Right forelimb (tissue), 1 donor: Measurements from ENCODE around the gene CCDC102A.

Experiments used
- DNase-seq: peaks from one replicate; pipeline ENCODE4 v3.0.0-alpha.2; 2018

CCDC102A gene

DNA sequence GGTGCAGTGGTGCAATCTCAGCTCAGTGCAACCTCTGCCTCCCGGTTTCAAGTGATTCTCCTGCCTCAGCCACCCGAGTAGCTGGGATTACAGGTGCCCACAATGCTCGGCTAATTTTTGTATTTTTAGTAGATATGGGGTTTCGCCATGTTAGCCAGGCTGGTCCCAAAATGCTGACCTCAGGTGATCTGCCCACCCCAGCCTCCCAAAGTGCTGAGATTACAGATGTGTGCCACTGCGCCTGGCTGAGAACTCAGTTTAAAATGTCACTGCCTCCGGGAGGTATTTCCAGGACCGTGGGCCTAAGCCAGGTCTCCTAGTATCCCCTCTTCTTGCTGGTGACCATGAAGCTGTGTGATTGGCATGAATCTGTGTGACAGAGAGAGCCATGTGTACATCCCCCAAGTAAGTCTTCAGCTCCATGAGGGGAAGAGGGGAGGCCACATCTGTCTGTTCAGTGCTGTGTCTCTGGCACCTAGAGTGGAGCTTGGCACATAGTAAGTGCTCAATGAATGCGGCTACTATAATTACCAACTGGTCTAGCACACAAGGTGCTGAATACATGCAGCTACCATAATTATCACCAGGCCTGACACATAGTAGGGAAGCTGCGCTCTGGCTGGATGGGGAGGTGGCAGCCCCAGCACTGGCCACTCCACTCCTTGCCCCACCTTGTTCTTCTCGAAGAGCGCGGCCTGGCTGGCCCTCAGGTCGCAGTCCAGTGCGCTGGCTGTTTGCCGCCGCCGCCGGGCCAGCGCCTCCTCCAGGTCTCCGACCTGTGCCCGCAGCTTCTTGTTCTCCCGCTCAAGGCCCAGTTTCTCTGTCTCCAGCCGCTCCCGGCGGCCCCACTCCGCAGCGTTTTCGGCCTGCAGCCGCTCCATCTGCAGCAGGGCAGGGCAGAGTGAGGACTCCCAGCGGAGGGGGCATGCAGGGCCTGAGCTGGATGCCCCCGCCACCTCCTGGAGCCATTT, 18.7 kb downstream of the CCDC102A start:
- no peak for DNase-seq

DNA sequence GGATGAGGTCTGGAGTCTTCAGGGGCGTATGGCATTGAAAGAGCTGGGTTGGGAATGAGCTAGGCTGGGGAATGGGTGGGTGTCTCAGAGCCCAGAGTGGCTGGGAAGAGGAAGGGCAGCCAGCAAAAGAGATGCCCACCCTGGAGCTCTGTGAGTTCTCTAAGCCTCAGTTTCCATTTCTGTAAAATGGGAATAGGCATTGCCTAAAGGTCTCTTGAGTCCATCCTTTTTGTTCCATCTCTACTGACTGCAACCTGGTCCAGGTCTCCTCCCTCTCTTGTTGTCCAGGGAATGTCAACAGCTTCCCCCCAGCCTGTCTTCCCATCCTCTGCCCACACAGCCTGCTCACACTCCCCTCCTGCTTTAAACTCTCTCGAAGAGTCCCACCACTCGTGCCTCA, 19.6 kb downstream of the CCDC102A start:
- DNase-seq, result no peak

- DNase-seq, result no peak
These were observed 20.1 kb downstream of the CCDC102A start for GRCh38 chr16:57516176-57516725.

- DNase-seq, result no peak
These were observed 21.4 kb downstream of the CCDC102A start for GRCh38 chr16:57514791-57515600.

DNA sequence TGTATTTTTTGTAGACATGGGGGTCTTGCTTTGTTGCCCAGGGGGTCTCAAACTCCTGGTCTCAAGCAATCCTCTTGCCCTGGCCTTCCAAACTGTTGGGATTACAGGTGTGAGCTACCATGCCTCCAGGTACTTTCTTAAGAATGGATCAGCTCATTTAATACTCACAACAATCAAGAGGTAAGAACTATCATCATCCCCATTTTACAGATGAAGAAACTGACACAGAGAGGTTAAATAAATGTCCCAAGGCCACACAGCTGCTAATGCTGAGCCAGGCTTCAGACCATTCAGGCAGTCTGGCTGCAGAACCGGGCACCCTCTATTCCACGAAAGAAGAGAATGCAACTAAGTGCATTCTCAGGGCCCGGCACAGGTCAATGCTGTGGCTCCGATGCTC, 22.0 kb downstream of the CCDC102A start:
- no peak for DNase-seq

GRCh38 chr16:57513371-57514102, 22.8 kb downstream of the CCDC102A start:
- DNase-seq, result no peak

DNA sequence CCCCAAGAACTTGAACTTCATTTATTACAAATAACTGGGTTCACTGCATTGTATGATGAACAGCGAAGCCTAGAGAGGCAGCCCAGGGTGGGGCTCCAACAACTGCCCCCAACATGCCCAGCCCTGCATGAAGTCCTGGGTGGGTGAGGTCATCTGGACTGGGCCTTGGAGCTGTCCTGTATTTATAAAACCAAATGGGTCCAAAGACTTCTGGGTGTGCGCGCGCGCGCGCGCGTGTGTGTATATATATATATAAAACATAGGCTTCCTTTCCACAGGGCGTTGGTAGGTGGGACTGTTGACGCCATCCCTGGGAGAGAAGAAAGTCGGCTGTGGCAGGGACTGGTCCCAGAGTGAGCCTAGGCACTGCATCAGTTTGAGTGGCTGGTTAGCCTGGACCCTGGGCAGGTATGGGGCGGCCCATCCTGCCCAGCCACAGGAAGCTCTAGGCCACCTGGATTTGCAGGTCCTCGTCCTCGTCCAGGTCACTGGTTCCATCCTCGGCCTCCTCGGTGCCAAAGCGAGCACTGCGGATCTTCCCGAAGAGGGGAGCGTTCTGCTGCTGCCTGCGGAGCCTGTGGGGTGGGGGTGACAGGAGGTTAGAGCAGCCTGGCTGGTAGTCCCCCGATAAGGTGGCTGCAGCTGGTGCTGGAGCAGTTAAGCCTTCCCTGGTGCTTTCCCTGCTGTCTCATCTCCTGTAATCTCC, 23.9 kb downstream of the CCDC102A start:
- no peak for DNase-seq

- DNase-seq, result no peak
These were observed 26.1 kb downstream of the CCDC102A start for GRCh38 chr16:57510016-57510871.

DNA sequence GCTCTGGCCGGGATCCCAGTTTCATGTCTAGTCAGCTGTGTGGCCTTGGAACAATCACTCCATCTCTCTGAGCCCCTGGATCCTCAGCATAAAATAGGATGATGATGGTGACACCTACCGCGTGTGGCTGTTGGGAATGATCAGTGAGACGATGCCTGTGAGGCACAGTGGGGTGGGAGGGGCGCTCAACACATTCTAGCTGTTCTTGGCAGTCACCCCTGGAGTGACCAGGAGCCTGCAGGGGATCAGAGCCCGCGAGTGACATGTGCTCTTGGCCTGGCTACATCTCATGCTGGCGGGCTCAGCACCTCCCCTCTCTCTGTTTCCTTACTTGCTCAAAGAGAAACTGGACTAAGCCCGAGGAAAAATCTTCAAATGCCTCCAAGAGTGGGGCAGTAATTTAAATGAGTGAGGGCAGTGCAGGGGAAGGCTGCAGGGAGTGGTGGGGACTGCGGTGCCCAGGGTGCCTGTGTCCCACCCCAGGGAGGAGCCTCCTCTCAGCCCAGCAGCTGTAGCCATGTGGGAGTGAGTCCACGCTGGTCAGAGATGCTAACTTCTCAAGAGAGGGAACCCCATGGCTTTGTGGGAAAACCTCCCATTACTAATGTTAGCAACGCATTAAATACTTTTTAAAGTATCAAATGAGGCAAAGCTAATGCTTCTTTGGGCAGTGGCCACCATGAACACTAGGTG, 27.0 kb downstream of the CCDC102A start:
- no peak for DNase-seq

GRCh38 chr16:57508035-57508425, 28.3 kb downstream of the CCDC102A start:
- DNase-seq, result no peak

DNA sequence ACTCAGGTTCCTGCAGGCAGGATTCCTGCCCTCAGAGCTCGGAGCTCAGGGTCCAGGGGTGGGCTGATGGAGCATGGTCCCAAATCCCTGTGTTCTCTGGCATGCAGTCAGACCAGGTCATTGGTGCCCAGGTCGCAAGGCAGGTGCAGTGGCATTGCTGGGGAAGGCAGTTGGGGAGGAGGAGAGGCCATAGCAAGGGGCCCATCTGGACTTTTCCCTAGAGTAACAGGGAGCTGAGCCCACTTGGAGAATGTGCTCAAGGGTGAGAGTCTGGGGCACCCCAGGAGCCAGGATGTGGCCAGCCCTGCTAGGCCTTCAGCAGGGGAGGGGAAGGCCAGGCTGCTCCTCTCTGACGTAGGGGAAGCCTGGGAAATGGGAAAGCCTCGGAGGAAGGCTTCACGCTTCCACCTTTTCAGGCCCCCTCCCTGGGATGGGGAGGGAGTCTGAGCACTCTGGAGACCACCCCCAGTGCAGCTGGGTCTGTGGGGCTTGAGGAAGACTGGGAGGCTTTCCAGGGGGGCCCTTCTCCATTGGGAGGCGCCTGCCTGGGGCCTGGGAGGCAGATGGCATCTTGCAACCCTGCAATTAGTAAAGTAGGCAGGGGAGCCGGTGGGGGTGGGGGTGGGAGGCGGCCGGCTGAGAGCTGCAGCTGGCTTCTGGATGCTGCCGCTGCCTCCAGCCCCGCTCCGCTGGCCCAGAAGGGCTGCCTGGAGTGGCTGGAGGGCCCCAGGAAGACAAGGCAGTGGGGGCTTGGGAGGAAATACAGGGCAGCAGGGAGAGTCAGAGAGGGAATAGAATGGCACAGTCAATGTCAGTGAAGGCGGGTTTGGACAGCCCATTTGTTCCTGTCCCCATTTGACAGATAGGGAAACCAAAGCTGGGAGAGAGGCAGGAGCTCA, 29.0 kb downstream of the CCDC102A start:
- DNase-seq, result no peak

- DNase-seq, result no peak
These were observed 31.2 kb downstream of the CCDC102A start for GRCh38 chr16:57505169-57505568.

GRCh38 chr16:57504491-57504890, 31.9 kb downstream of the CCDC102A start:
- no peak for DNase-seq

DNA sequence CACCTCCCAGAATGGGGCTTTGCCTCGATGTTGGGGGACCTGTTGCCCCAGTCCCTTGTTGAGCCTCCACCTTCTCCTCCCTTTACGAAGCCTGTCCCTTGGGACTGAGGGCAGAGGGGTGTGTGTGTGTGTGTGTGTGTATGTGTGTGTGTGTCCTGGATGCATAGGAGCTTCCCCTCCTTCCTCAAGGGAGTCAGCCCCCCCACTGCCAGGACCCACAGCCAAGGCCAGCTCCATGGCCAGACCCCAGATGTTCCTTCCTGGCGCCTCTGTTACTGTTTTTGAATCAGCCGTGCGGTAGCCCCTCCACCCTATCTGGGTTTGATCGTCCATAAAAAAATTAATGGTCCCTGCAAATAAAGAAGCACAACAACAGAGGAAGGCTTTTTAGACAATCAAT, 32.4 kb downstream of the CCDC102A start:
- no peak for DNase-seq

GRCh38 chr16:57503366-57503765, 33.0 kb downstream of the CCDC102A start:
- no peak for DNase-seq

DNA sequence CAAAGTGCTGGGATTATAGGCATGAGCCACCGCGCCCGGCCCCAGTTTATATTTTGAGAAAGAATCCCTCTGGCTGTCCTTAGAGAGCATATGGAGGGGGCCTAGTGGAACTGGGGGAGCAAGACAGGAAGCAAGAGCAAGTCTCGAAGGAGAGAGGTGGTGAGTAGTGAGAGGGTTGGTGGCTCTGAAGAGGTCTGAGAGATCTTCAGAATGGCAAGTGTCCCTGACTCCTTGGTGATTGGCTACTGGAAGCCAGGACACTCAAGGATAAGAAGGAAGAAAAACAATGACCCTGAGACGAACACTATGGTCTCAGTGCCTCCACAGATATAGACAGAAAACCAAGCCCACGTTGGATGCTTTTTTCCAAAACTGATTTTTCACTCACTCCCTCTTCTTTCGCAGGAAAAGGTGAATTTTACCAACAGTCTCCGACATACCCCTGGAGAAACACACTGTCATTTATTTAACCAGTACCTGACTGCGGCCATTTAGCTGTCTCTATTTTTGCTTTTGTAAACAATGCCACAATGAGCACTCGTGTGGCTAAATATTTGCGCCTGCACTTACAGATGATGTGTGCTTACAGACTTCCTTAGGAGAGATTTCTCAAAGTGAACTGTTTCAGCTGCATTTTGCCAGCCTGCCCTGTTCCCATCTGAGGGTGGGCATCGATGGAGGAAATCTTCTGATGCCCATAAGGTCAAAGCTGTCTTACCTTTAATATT, 34.2 kb downstream of the CCDC102A start:
- DNase-seq, result no peak

- no peak for DNase-seq
These were observed 34.9 kb downstream of the CCDC102A start for GRCh38 chr16:57501492-57501891.

DNA sequence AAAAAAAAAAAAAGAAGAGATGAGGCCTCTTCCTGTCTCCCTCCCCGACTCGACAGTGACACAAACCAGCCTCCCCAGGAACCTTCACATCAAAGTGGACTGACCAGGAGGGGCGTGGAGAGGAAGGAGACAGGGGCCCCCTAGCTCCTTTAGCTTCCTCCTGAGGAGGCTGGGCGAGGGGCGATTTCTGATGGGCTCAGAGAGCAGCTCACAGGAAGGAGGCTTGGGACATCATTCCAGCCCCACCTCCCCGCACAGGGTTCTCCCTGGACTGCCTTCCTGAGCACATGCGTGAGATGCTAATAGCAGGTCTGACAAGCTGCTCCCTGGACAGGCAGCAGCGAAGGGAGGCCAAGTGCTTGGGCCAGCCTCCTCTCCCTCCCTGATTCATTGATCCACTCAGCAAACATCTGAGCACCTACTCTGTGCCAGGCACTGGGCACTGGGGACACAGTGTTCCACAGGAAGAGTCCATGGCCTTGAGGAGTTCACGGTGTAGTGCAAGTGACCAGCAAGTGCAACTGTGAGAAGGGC, 35.7 kb downstream of the CCDC102A start:
- DNase-seq, result no peak
